GF-D8 (cell line): ENCODE measurements around the gene STX11.
A peak's percentile ranks its signal among the peaks of the same experiment; 100 is the strongest.
"Not testable (repeated sequence)": the region's sequence is repeated elsewhere in the genome, so short reads cannot be mapped to it uniquely, and the experiment has no call there.

ENCODE experiments used
- DNase-seq: peaks from one replicate; lab custom pipeline; 2025; lab: John Stamatoyannopoulos, UW

STX11 gene

DNA sequence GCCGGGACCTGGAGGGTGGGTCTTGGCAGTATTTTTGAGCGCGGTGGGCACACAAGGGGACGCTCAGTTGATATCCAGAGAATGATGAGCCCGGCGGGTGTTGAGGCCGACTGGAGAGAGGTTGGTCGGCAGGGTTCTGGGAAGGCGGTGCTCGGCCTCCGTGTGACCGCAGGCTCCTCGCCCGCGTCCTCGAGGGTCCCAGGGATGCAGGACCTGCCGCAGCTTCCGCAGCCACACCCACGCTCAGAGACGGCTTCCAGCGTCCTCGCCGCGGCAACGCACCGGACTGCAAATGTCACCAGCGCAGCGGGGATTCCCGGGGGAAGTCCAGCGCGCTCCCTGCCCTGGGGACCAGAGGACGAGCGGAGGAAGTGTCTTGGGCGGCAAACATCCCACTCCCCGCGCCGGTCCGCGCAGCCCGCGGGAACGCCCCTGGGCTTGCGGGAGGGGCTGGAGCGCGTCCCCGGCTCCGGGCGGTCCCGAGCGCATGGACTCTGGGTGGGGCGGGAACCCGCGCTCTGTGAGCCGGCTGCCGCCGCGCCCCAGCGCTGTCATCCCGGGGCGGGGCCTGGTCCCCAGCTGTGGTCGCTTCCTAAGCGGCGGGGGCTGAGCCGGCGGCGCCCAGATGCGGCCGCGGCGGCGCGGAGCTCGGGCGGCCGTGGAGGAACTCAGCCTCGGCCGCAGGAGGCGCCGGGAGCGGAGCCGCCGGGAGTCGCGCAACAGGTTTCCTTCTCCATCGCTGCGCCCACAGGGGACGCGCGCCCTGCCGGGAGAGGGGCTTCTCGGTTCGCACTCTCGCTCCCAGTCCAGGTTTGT lies at the start of gene STX11:
TSS of gene STX11 (plus strand) at position 624 of the 816 bp plus-strand sequence. CDS start 36,111 bp downstream, outside the sequence.
- DNase-seq = peak; percentile 49

DNA sequence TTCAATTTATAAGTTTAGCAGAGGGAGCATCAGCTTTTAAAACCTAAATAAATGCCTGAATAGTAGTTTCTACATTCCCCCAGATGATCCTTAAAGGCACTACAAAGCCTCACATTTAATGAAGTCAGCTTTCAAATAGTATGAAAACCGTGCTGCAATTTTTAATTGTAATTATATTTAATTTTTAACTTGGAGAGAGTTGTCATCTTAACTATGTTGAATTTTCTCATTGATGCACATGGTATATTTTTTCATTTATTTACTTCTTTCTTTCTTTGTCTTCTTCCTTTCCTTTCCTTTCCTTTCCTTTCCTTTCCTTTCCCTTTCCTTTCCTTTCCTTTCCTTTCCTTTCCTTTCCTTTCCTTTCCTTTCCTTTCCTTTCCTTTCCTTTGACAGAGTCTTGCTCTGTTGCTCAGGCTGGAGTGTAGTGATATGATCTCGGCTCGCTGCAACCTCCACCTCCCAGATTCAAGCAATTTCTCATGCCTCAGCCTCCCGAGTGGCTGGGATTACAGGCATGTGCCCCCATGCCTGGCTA lies 47.2 kb upstream of the STX11 start:
- DNase-seq = no peak

DNA sequence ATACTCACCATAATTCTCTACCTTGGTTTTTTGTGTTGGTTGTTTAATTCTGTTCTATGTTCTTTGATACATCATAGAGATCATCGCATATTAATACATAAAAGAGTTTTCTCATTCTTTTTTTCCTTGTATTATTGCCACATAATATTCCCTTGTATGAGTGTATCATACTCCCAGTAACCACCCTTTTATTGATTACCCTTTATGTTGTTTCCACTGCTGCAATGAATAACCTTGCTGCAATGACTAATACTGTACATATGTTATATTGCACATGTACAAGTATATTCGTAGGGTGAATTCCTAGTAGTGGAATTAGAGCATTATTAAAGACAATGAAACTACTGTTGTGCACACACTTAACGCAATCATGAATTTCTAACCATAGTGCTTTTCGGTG lies 45.8 kb upstream of the STX11 start:
- DNase-seq = no peak

DNA sequence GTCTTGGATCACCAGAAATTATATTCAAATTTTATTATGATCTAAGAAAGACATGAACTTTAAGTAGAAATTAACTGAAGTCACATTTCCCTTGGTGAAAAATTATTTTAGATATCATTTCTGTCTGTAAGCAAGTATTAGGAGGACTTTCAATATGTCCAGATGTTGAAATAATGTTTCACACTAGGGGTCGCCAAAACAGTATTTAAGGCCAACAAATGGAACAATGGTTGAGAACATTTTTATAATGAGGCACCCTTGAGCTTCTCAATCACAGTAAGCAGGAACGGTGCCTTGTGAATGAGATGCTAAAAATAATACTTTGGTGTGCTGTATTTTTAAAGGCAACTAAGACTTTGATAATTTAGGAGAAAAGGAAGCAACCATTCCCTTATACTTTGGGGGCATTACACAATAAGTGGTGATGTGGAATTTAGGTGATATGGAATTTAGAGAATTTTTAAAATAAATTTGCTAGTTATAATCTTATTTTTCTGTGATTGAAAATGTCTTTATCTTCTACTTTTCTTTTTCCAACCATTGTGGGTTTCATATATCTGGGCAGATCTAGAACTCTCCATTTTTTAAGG lies 45.3 kb upstream of the STX11 start:
- peak; percentile 52 for DNase-seq

DNA sequence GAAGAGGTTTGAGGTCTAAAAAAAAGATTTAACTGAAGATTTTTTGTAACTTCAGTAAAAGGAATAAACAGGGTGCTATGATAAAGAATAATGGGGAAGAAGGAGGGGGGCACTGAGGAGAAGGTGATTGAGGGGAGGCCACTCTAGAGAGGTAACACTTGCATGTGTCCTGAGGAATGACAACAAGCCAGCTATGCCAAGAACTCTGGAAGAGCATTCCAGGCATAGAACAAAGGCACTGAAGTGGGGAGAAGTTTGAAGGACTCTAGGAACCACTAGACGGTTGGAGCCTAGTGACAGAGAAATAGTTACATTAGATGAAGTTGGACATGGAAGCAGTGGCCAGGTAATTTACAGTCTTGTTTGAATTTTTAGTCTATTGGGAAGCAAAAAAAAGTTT lies 44.1 kb upstream of the STX11 start:
- no peak for DNase-seq

DNA sequence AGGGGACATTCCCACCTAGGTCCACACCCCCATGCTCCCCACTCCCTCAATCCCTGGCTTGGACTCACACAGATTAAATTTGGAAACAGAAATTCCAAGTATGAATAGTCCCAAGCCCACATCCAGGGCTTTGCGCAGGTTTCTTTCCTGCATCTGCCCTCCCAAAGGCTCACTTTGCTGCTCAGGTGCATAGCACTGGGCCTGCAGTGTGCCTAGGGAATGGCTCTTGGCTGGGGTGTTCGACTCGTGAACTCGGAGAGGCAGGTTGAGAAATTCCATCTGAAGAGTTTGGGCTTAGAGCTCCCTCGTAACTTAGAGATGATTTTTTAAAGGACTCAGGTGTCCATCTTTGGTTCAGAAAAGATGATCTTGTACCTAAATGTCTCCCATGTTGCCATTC lies 40.1 kb upstream of the STX11 start:
- DNase-seq = no peak

DNA sequence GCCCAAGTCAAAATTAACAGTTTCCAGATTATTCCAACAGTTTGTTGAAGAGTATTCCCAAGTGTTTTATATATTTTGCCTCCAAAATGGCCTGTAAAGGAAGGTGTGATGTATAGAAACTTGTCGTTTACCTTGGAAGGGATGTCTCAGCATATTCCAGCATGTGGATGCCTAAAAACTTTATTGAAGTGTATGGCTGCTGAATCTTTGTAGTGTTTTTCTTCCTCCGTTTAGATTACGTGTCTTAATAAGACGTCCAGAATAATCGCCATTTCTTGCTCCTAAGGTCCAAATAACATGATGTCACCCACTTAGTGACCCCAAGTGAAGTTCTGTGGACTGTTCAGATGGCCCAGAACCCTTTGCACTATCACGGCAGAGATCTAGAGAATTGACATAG lies 37.0 kb upstream of the STX11 start:
- DNase-seq = no peak

DNA sequence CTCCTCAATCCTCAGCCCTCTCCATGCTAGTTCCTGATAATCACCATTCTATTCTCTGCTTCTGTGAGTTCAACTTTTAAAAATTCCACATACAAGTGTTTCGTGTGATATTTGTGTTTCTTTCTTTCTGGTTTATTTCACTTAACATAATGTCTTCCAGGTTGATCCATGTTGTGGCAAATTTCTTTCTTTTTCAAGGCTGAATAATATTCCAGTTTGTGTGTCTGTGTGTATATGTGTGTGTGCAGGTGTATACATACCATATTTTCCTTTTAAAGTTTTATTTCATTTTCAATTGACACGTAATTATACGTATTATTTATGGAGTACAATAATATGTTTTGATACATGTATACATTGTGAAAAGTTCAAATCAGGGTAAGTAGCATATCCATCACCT lies 35.1 kb upstream of the STX11 start:
- no peak for DNase-seq

DNA sequence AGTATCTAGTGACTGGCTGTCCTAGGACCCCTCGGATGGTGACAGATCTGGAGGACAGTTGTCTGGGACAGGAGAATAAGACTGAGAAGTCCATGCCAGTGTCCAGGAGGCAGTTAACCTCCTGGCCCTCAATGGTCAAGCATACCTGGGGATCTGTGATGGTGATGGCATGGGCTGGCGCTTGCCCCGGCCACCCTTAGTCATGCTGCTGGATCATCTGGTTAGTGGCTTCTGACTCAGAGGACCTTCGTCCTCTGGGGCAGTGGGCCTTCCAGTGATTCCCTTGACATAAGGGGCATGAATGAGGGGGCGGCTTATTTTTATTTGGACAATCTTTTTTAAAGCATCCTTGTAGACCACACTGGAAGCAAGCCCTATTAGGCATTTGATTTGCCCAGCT lies 30.9 kb upstream of the STX11 start:
- DNase-seq = no peak

DNA sequence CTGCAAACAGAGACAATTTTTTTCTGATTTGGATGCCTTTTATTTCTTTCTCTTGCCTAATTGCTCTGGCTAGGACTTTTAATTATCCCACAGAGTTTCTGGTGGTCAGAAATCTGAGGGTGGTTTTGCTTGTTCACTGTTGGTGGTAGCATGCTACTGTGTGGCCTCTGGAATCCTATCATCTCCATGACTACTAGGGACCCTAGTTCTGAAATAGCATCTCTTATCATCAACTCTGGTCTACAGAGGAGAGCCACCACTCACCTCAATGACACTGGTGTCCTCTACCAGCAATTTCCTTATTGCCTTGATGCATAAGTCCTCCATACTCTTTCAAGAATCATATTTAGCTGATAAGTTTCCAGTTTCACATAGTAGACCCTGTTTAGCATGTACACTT lies 27.5 kb upstream of the STX11 start:
- no peak for DNase-seq

DNA sequence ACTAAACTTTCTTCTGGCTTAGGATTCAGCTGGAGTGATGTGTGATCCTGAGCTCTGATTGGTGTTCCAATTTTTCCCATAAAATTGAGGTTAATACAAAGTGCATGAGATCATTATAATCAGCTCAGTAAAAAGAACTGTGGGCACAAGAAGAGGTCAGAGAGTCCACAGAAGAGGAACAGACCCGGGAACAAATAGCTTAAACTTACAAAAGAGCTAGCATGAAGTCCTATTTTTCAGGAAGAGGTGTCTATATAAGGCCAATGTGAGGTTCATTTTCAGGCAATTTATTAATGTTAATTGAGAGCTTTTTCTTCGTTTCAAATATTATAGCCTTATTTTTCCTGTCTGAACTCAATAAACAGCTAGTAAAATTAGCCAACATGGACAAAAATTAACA lies 26.9 kb upstream of the STX11 start:
- no peak for DNase-seq

DNA sequence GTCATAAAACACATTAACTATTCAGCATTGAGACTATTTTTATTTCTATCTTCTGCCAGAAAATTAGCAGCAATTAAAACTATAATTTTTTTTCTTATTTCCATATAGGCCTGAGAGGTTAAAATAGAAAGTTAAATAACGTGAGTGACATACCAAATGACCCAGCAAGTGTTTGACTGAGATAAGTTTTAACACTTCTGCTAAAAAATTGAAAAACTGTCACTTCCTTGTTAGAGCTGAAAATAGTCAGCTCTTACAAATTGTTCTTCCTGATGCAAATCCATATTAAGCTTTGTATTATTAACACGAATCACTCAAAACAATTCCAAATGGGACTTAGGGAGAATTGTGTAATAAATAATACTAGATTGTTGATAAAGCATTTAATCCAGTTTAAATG lies 26.5 kb upstream of the STX11 start:
- no peak for DNase-seq

DNA sequence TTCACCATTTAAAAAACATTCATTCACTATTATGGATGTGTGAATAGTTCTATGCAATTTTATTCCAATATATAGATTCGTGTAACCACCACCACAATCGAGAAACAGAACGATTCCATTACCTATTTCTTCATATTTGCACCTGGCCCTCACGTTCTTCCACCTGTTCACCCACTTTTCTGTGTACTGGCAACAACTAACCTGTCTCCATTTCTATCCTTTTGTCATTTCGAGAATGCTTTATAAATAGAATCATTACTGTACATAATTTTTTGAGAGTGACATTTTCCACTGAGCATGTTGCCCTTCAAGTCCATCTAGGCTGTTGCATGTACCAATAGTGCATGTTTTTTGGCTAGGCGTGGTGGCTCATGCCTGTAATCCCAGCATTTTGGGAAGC lies 23.2 kb upstream of the STX11 start:
- DNase-seq = no peak

DNA sequence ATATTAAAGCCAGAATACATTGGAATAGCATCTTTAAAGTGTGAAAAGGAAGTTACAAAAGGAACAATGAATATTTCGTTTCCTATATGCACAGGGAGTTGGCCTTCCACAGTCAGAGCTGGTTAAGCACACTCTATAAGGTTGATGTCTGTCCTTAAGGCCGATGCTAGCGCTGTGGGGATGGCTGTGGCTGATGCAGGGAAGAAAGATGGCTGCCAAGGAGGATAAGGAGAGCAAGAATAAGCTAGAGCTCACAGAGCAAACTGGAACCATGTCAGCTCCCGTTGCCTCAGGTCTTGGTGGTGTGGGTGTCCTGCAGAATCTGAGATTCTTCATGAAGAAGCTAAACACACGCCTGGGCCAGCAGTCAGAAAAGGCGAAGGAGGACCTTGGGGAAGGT lies 20.8 kb upstream of the STX11 start:
- DNase-seq = no peak

DNA sequence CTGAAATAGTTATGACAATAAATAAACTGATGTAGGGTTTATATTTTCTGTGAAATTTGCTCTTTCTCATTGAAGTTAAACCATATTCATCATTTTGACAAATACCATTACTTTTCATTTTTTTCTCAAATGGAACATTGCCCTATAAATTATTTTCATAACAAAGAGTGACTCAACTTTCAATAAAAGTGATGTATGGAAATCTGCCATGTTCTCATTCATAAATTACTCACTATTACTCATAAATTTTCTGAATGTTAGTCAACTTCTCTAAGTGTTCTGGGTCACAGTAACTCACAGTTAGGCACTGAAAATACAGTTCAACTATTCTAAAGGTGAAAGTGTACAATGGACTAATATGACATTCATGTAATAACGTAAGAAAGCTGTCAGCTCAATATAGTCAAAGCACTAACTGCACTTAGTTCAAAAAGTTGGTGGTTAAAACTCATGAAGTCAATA lies 19.0 kb upstream of the STX11 start:
- DNase-seq = no peak

DNA sequence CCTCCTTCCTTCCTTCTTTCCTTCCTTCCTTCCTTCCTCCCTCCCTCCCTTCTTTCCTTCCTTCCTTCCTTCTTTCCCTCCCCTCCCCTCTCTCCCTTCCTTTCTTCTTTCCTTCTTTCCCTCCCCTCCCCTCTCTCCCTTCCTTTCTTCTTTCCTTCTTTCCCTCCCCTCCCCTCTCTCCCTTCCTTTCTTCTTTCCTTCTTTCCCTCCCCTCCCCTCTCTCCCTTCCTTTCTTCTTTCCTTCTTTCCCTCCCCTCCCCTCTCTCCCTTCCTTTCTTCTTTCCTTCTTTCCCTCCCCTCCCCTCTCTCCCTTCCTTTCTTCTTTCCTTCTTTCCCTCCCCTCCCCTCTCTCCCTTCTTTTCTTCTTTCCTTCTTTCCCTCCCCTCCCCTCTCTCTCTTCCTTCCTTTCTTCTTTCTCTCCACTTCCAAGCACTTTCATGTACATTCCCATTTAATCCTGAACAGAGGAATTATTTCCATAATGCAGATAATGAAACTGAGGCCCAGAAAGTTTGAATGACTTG lies 18.1 kb upstream of the STX11 start:
- DNase-seq = not testable (repeated sequence)

DNA sequence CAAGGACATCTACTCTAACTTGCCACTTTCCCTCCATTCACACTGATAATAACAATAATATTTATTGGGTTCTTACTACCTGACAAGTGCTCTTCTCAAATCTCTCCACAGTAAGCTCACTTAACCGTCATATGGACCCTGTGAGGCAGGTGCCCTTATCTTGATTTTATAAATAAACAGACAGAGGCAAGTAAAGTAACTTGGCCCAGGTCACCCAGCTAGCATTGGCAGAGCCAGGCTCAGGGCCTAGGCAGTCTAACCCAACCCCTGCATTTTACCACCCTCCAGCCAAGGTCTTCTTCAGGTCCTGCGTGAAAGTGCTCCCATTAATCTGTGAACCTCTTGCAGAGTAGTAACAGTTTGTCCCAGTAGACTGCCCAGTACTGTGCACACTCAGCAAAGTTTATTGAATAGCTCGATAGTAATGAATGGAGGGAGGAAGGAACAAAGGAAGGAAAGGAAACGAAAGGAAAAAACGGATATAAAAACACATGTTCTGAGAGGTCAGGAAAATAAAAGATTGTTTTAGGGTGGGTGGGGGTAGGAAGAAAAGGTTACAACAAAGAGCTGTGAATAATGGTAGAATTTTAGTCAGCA lies 17.0 kb upstream of the STX11 start:
- DNase-seq = no peak

DNA sequence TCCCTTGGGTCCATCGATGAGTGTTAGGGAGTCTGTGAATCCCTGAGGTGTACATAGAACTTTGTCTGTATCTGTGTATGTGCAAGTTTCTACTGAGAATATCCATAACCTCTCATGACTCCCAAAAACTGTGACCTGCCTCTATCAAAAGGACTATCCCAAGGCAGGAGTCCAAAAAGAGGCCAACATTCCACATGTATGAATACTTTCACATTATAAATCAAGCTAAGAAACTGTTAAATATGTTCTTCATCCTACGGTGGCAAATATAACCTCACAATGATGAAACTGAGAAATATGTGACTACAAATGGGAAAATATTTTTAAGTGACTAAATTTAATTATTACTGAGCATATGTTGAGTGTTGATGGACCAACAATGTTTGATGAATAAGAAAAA lies 16.1 kb upstream of the STX11 start:
- no peak for DNase-seq

DNA sequence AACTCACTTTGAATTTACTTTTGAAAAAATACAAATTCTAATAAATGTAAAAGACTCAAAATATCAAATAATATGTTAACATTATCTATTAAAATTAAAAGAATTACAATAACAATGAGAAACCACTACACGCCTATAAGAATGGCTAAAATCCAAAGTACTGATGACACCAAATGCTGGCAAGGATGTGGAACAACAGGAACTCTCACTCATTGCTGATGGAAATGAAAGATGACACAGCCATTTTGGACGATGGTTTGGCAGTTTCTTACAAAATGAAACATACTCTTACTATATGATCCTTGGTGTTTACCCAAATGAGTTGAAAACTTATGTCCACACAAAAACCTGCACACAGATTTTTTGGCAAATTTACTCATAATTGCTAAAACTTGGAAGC lies 15.6 kb upstream of the STX11 start:
- DNase-seq = no peak

DNA sequence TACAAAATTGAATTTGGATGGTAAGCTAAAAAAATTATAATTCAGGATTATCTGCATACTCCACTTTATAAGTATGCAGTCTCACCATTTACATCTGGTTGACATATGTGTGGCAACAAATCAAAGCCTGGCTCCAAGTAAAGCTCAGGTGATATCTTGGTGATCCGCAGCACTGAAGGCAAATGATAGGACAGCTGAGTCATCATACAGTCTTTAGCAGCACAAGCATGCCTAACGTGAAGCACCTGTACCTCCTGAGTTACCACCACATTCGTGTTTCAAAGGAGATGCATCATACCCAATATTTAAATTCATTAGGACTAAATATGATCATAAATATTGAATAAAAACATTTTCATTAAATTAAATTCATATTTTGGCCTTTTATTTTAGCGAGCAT lies 11.8 kb upstream of the STX11 start:
- DNase-seq = no peak

DNA sequence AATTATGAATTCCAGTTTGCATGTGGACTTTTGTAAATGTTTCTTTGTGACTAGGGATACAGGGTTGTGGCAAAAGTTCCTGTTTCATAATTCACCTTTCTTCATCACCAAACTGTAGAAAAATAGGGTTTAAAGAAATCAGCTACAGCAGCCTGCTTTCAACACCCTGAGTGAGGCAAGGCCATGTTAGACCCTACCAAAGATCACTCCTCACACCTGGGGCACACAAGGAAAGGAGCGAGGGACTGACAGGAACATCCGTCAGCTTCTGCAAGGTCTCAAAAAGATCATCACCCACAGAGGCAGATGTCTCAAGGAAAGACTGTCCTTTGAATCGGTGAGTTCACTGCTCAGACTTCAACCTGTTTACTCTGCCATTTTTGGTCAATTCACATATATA lies 10.5 kb upstream of the STX11 start:
- DNase-seq = peak; percentile 75

DNA sequence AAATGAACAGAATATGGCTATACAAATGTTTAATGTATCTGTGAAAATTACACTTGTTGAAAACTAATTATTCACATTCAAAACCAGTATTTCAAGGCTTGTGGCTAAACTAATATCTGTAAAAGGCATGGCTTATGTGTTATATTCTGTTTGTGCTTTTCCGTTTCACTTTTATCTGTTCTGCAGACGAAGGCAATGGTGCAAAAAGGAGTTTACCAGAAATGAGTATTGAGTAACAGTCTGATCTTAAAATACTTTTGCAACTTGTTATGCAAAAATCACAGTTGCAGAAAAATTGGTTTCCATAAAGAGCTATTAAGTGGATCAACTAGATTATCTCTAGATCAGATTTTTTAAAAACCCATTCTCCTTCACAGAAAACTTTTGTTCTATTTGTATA lies 9.4 kb upstream of the STX11 start:
- peak; percentile 45 for DNase-seq

DNA sequence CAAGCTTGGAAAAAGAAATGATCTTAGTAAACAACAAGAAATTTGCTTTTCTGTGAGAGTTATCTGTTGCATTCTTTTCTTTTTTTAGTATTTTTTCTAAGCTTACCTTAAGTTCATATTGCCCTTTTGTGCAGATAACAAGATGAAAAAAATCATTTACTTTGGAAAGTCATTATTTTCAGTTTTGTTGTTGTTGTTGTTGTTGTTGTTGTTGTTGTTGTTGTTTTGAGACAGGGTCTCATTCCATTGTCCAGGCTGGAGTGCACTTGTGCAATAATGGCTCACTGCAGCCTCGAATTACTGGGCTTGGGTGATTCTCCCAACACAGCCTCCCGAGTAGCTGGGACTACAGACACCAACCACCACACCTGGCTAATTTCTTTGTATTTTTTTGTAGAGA lies 8.8 kb upstream of the STX11 start:
- no peak for DNase-seq
